Testis (tissue), 2 donors: ENCODE measurements around the gene IL1RAPL2.

Experiments used
- POLR2A ChIP-seq: fragments of 450-650 bp; IDR thresholded peaks from one replicate; pipeline ENCODE4 v1.6.1; 2017; ENCODE audit warnings: antibody characterized with exemption, mild to moderate bottlenecking, moderate library complexity
- TF ChIP-seq, protein P1 (sequence below), 3 experiments: fragments of 450-650 bp in 2 of 3; fragments of 200-600 bp in 1 of 3; sonication (generic) in 1 of 3; IDR thresholded peaks; one replicate each; pipeline ENCODE4 v1.5.1; 2016 to 2019; ENCODE audit warnings: antibody characterized with exemption in 3 of 3, mild to moderate bottlenecking in 2 of 3, moderate library complexity in 1 of 3

DNA sequence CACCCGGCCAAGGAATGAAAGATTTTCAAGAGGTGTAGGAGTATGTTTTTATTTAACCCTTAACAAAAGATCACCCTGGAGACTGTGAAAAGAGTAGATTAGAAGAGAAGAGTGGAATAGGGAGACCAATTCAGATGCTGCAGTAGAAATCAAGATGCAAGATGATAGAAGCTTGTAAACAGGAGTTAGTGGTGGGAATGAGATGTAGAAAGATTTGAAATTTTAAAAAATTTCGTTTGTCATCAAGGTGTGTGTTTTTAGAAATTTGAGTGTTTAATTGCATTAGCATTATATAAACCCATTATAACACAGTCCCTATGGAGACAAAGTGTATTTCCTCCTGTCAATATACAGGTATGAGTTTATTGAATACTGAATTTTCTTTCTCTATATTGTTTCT lies 42.1 kb upstream of the IL1RAPL2 start:
- no peak for TF ChIP-seq POLR2A
- TF ChIP-seq, protein P1, sequence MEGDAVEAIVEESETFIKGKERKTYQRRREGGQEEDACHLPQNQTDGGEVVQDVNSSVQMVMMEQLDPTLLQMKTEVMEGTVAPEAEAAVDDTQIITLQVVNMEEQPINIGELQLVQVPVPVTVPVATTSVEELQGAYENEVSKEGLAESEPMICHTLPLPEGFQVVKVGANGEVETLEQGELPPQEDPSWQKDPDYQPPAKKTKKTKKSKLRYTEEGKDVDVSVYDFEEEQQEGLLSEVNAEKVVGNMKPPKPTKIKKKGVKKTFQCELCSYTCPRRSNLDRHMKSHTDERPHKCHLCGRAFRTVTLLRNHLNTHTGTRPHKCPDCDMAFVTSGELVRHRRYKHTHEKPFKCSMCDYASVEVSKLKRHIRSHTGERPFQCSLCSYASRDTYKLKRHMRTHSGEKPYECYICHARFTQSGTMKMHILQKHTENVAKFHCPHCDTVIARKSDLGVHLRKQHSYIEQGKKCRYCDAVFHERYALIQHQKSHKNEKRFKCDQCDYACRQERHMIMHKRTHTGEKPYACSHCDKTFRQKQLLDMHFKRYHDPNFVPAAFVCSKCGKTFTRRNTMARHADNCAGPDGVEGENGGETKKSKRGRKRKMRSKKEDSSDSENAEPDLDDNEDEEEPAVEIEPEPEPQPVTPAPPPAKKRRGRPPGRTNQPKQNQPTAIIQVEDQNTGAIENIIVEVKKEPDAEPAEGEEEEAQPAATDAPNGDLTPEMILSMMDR (IDR thresholded peaks at IDR 0.05): no peak
